IPS-18a (cell line): ENCODE results near the gene RGS16.

Experiments used
- H3K27ac ChIP-seq: one replicate; pipeline ENCODE4 v1.5.1; 2013; ENCODE audit warnings: low read length
- H3K27me3 ChIP-seq: one replicate; pipeline ENCODE4 v1.6.1; 2013; ENCODE audit warnings: mild to moderate bottlenecking, low read length; ENCODE audit not compliant: control insufficient read depth, insufficient read depth
- H3K36me3 ChIP-seq: one replicate; pipeline ENCODE4 v1.6.1; 2013; ENCODE audit warnings: low read depth, low read length; ENCODE audit not compliant: control insufficient read depth
- H3K4me1 ChIP-seq: one replicate; pipeline ENCODE4 v1.6.1; 2013; ENCODE audit warnings: low read depth, low read length; ENCODE audit not compliant: control insufficient read depth
- H3K4me3 ChIP-seq: one replicate; pipeline ENCODE4 v1.5.1; 2013; ENCODE audit warnings: low read length
- H3K9ac ChIP-seq: one replicate; pipeline ENCODE4 v1.6.1; 2013; ENCODE audit warnings: mild to moderate bottlenecking, low read length, moderate library complexity
- H3K9me3 ChIP-seq: one replicate; pipeline ENCODE4 v1.6.1; 2013; ENCODE audit warnings: low read depth, low read length; ENCODE audit not compliant: control insufficient read depth

The RGS16 gene

GRCh38 chr1:182629080-182629479 is 24.9 kb upstream of the RGS16 start:
- Histone ChIP-seq H3K9me3 (no peaks in the 10 kb centered on the region), H3K27ac (no peak overlapping the region), H3K9ac (no peak overlapping the region), H3K4me1 (peaks cover 34% of the 10 kb centered on the region), H3K27me3 (no peaks in the 10 kb centered on the region), H3K36me3 (no peaks in the 10 kb centered on the region), H3K4me3 (no peak overlapping the region)

GRCh38 chr1:182628657-182629056 is 24.5 kb upstream of the RGS16 start:
- H3K4me3 ChIP-seq, result no peak overlapping the region
- no peak overlapping the region for H3K27ac ChIP-seq
- peaks cover 30% of the 10 kb centered on the region for H3K4me1 ChIP-seq
- H3K9me3 ChIP-seq, result no peaks in the 10 kb centered on the region
- no peak overlapping the region for H3K9ac ChIP-seq
- H3K36me3 ChIP-seq, result no peaks in the 10 kb centered on the region
- no peaks in the 10 kb centered on the region for H3K27me3 ChIP-seq

GRCh38 chr1:182627622-182628021 is 23.4 kb upstream of the RGS16 start:
- no peak overlapping the region for H3K9ac ChIP-seq
- no peaks in the 10 kb centered on the region for H3K9me3 ChIP-seq
- no peaks in the 10 kb centered on the region for H3K27me3 ChIP-seq
- peaks cover 24% of the 10 kb centered on the region for H3K4me1 ChIP-seq
- H3K36me3 ChIP-seq, result no peaks in the 10 kb centered on the region
- H3K4me3 ChIP-seq, result no peak overlapping the region
- H3K27ac ChIP-seq, result no peak overlapping the region

- no peak overlapping the region for H3K9ac ChIP-seq
- no peaks in the 10 kb centered on the region for H3K36me3 ChIP-seq
- H3K9me3 ChIP-seq, result no peaks in the 10 kb centered on the region
- no peak overlapping the region for H3K27ac ChIP-seq
- H3K27me3 ChIP-seq, result no peaks in the 10 kb centered on the region
- peaks cover 24% of the 10 kb centered on the region for H3K4me1 ChIP-seq
- H3K4me3 ChIP-seq, result no peak overlapping the region
Observed at GRCh38 chr1:182626527-182626926, 22.3 kb upstream of the RGS16 start.

GRCh38 chr1:182625719-182626504 is 21.7 kb upstream of the RGS16 start:
- no peak overlapping the region for H3K27ac ChIP-seq
- peaks cover 21% of the 10 kb centered on the region for H3K4me1 ChIP-seq
- no peak overlapping the region for H3K4me3 ChIP-seq
- no peaks in the 10 kb centered on the region for H3K27me3 ChIP-seq
- H3K9ac ChIP-seq, result no peak overlapping the region
- H3K36me3 ChIP-seq, result no peaks in the 10 kb centered on the region
- H3K9me3 ChIP-seq, result no peaks in the 10 kb centered on the region

- Histone ChIP-seq H3K9me3 (no peaks in the 10 kb centered on the region), H3K27ac (no peak overlapping the region), H3K9ac (no peak overlapping the region), H3K4me3 (no peak overlapping the region), H3K27me3 (no peaks in the 10 kb centered on the region), H3K4me1 (peaks cover 14% of the 10 kb centered on the region), H3K36me3 (no peaks in the 10 kb centered on the region)
Observed at GRCh38 chr1:182625024-182625423, 20.8 kb upstream of the RGS16 start.

GRCh38 chr1:182624577-182624976 is 20.4 kb upstream of the RGS16 start:
- Histone ChIP-seq H3K9ac (no peak overlapping the region), H3K36me3 (no peaks in the 10 kb centered on the region), H3K9me3 (no peaks in the 10 kb centered on the region), H3K4me3 (no peak overlapping the region), H3K4me1 (peaks cover 13% of the 10 kb centered on the region), H3K27ac (no peak overlapping the region), H3K27me3 (no peaks in the 10 kb centered on the region)

GRCh38 chr1:182622901-182623528 is 18.8 kb upstream of the RGS16 start:
- Histone ChIP-seq H3K4me1 (peaks cover 15% of the 10 kb centered on the region), H3K4me3 (no peak overlapping the region), H3K27me3 (peaks cover 9% of the 10 kb centered on the region), H3K9ac (no peak overlapping the region), H3K27ac (no peak overlapping the region), H3K9me3 (no peaks in the 10 kb centered on the region), H3K36me3 (no peaks in the 10 kb centered on the region)

- H3K4me3 ChIP-seq, result no peak overlapping the region
- H3K9me3 ChIP-seq, result no peaks in the 10 kb centered on the region
- peaks cover 20% of the 10 kb centered on the region for H3K27me3 ChIP-seq
- H3K4me1 ChIP-seq, result peaks cover 25% of the 10 kb centered on the region
- H3K36me3 ChIP-seq, result no peaks in the 10 kb centered on the region
- no peak overlapping the region for H3K9ac ChIP-seq
- H3K27ac ChIP-seq, result no peak overlapping the region
Observed at GRCh38 chr1:182621906-182622305, 17.7 kb upstream of the RGS16 start.

GRCh38 chr1:182620924-182621585 is 16.9 kb upstream of the RGS16 start:
- H3K27me3 ChIP-seq, result peaks cover 29% of the 10 kb centered on the region
- H3K9ac ChIP-seq, result no peak overlapping the region
- no peak overlapping the region for H3K4me3 ChIP-seq
- peaks cover 27% of the 10 kb centered on the region for H3K4me1 ChIP-seq
- no peak overlapping the region for H3K27ac ChIP-seq
- no peaks in the 10 kb centered on the region for H3K9me3 ChIP-seq
- H3K36me3 ChIP-seq, result no peaks in the 10 kb centered on the region

- Histone ChIP-seq H3K27me3 (peaks cover 58% of the 10 kb centered on the region), H3K9ac (no peak overlapping the region), H3K36me3 (no peaks in the 10 kb centered on the region), H3K9me3 (no peaks in the 10 kb centered on the region), H3K4me3 (no peak overlapping the region), H3K27ac (no peak overlapping the region), H3K4me1 (peaks cover 39% of the 10 kb centered on the region)
Observed at GRCh38 chr1:182617734-182618351, 13.7 kb upstream of the RGS16 start.
